ENCODE data around the gene RAB11FIP4.

RAB11FIP4 gene

GRCh38 chr17:31461227-31461810 is 69.8 kb downstream of the RAB11FIP4 start:
- no peak for DNase-seq (ENCODE audit: low read depth)

- no peak for DNase-seq (ENCODE audit: low read depth)
Measured at GRCh38 chr17:31462261-31462660, 70.8 kb downstream of the RAB11FIP4 start.

DNA sequence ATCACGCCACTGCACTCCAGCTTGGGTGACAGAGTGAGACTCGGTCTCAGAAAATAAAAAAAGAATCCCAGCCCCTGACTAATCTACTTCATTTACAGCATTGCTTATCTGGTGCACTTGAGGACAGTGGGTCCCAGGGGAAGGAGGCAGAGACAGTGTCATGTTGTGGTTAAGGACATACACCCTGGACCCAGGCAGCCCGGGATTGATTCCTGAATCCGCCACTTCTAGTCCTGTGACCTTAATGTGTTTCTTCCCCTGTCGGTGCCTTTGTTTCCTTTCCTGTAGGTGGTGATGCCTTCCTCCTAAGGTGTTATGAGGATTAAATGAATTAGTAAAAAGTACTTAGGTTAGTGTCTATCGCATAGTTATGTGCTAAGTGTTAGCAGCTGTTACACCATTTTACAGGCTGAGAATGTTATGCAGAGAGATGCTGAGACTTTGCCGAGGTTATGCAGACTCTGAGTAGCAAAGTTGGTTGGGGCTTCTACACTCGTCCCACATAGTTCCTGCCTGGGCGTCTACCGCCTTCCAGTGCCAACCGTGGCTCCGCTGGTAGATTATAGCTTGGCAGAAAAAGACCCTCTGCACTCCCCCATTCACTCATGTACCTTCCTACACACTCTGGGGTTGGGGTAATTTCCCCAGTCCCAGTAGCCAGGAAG is 74.8 kb downstream of the RAB11FIP4 start:
- DNase-seq (ENCODE audit: low read depth), result no peak

- DNase-seq (ENCODE audit: low read depth), result no peak
Measured at GRCh38 chr17:31467502-31468256, 76.2 kb downstream of the RAB11FIP4 start.

- no peak for DNase-seq (ENCODE audit: low read depth)
Measured at GRCh38 chr17:31469959-31470358, 78.5 kb downstream of the RAB11FIP4 start.

- DNase-seq (ENCODE audit: low read depth), result no peak
Measured at GRCh38 chr17:31470592-31470991, 79.1 kb downstream of the RAB11FIP4 start.

- no peak for DNase-seq (ENCODE audit: low read depth)
Measured at GRCh38 chr17:31472137-31472536, 80.7 kb downstream of the RAB11FIP4 start.

GRCh38 chr17:31475378-31476162 is 84.1 kb downstream of the RAB11FIP4 start:
- no peak for DNase-seq (ENCODE audit: low read depth)

- DNase-seq (ENCODE audit: low read depth), result no peak
Measured at GRCh38 chr17:31476525-31477416, 85.3 kb downstream of the RAB11FIP4 start.

- DNase-seq (ENCODE audit: low read depth), result no peak
Measured at GRCh38 chr17:31477417-31478055, 86.1 kb downstream of the RAB11FIP4 start.

- DNase-seq (ENCODE audit: low read depth), result no peak
Measured at GRCh38 chr17:31479062-31479408, 87.6 kb downstream of the RAB11FIP4 start.

DNA sequence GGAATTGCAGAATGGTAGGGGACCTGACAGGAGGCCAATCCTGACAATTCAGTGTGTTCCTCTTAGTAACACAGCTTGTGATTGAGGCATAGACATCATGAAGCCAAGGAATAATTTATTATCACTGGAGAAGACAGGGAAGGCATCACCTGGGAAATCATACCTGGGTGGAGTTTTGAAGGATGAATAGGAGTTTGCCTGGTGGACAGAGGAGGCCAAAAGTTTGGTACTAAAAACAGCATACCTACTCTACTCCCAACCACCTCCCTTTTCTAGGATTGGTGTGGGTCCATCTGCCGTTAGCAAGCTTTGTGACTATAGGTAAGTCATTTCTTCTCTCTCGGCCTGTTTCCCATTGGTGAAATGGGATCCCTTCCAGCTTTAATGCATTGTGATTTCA is 88.0 kb downstream of the RAB11FIP4 start:
- DNase-seq (ENCODE audit: low read depth), result no peak

GRCh38 chr17:31480067-31480466 is 88.6 kb downstream of the RAB11FIP4 start:
- no peak for DNase-seq (ENCODE audit: low read depth)

GRCh38 chr17:31480904-31481782 is 89.7 kb downstream of the RAB11FIP4 start:
- DNase-seq (ENCODE audit: low read depth), result no peak

DNA sequence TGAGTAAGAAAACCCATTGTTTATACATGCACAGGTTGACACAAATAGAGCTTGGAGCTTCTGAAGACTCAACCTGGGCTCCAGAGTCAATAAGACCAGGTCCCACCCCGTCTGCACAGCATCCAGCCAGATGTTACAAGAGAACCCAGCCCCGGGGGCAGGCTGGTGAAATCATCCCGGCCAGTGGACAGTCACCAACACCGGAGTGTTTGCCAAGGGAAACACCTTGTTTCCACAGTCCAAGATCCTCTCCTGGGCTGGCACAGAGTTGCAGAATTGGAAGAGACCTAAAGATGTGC is 90.3 kb downstream of the RAB11FIP4 start:
- no peak for DNase-seq (ENCODE audit: low read depth)

DNA sequence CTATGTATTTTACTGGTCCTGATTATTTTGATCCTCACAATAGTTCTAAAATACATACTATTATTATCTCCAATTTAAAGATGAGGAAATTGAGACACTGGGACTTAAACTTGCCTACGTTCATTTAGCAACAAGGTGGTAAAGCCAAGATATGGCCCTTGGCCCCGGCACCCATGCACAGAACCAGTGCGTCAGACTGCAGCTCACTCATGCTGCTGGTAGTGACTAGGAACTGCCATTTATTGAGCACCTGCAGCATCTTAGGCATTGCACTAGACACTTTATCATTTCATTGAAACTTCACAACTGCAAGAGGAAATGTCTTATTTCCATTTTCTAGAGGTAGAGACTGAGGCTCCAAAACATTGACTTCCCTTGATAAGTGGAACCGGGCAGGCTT is 93.3 kb downstream of the RAB11FIP4 start:
- DNase-seq (ENCODE audit: low read depth), result no peak

GRCh38 chr17:31486351-31487062 is 95.0 kb downstream of the RAB11FIP4 start:
- DNase-seq (ENCODE audit: low read depth), result no peak

- no peak for DNase-seq (ENCODE audit: low read depth)
Measured at GRCh38 chr17:31487063-31487647, 95.7 kb downstream of the RAB11FIP4 start.

DNA sequence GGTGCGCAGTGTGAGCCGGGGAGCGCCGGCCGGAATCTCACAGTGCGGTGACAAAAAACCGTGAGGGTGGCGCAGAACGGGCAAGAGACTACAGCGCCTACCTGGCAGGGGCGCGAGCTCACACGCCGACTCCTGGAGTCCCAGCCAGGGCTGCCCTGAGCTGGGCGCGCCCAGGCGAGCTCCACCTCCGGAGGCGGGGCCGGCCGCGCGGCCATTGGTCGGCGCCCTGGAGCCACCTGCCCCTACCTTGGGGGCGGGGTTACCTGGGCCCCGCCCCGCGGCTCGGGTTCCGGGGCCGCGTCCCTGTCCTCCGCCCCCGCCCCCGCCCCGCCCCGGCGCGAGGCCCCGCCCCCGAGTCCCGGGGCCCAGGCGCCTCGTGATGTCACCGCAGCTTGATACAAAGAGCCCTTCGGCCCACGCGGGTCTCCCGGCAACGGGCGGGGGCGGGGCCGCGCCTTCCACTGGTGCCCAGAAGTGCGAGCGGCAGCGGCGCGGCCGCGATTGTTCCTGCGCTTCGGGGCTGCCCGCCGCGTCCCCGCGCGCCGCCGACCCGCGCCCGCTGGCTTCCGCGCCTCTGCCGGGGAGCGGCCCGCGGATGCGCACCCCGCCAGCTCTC is 96.3 kb downstream of the RAB11FIP4 start:
- DNase-seq (ENCODE audit: low read depth), result no peak
